SK-N-SH (cell line): ENCODE data around the gene CALCOCO2. TPM values are rescaled to one million over a fixed set of nuclear protein-coding genes. Genes with fewer than 3 reads are reported as not detected.

ENCODE experiments used
- CTCF ChIA-PET: fragments of 300-600, 350-600 bp; formaldehyde crosslinking; extraction: SDS; loops from one replicate; lab custom pipeline; 2021; lab: Yijun Ruan, JAX
- POLR2A ChIA-PET: fragments of 350-600 bp; sonication (Branson Sonifier 250); formaldehyde crosslinking; extraction: SDS; loops from one replicate; lab custom pipeline; 2020; ENCODE audit warnings: antibody characterized with exemption, inconsistent platforms; lab: Yijun Ruan, JAX
- DNase-seq: peaks from one replicate; pipeline ENCODE4 v3.0.0; 2012
- H2AFZ ChIP-seq: fragments of 200-600 bp; sonication (generic); 2 replicates; pipeline ENCODE4 v1.8.1; 2016; ENCODE audit warnings: antibody characterized with exemption, mild to moderate bottlenecking, low read depth
- H3F3A ChIP-seq: fragments of 200-600 bp; sonication (generic); replicated peaks from 2 replicates; pipeline ENCODE3; 2016; ENCODE audit warnings: antibody characterized with exemption, mild to moderate bottlenecking; ENCODE audit not compliant: insufficient read depth
- H3K27ac ChIP-seq, 2 experiments: fragments of 200-500 bp in 1 of 2; fragments of 200-600 bp in 1 of 2; sonication (Bioruptor generic) in 1 of 2; sonication (generic), shearing (Covaris generic) in 1 of 2; 2 replicates each; pipeline versions ENCODE4 v1.5.1 to v1.6.1; 2014 to 2016; ENCODE audit warnings: low read depth in 2 of 2, inconsistent platforms in 1 of 2, low read length in 1 of 2, mild to moderate bottlenecking in 1 of 2, mixed read lengths in 1 of 2
- H3K27me3 ChIP-seq: fragments of 200-600 bp; sonication (generic), shearing (Covaris generic); 2 replicates; pipeline ENCODE4 v1.6.1; 2016; ENCODE audit warnings: mixed run types; ENCODE audit not compliant: insufficient read depth
- H3K36me3 ChIP-seq, 2 experiments: fragments of 200-500 bp in 1 of 2; fragments of 200-600 bp in 1 of 2; sonication (Bioruptor generic) in 1 of 2; sonication (generic) in 1 of 2; replicated peaks in 1 of 2; 2 replicates each; pipeline versions ENCODE3 to v1.5.1; 2014 to 2016; ENCODE audit warnings: low read length in 1 of 2, mild to moderate bottlenecking in 1 of 2; ENCODE audit not compliant: insufficient read depth in 2 of 2, control insufficient read depth in 1 of 2
- H3K4me1 ChIP-seq, 2 experiments: fragments of 200-500 bp in 1 of 2; fragments of 200-600 bp in 1 of 2; sonication (Bioruptor generic) in 1 of 2; sonication (generic), shearing (Covaris generic) in 1 of 2; 2 replicates each; pipeline versions ENCODE4 v1.5.1 to v1.6.1; 2014 to 2016; ENCODE audit warnings: low read depth in 1 of 2, low read length in 1 of 2, mixed run types in 1 of 2; ENCODE audit not compliant: insufficient read depth in 2 of 2, control insufficient read depth in 1 of 2
- H3K4me2 ChIP-seq: fragments of 200-600 bp; sonication (generic), shearing (Covaris generic); 2 replicates; pipeline ENCODE4 v1.6.1; 2017; ENCODE audit warnings: mixed run types
- H3K4me3 ChIP-seq, 2 experiments: fragments of 200-500 bp in 1 of 2; fragments of 200-600 bp in 1 of 2; sonication (Bioruptor generic) in 1 of 2; sonication (generic), shearing (Covaris generic) in 1 of 2; 2 replicates each; pipeline versions ENCODE4 v1.5.1 to v1.8.1; 2014 to 2016; ENCODE audit warnings: low read depth in 2 of 2, inconsistent platforms in 1 of 2, low read length in 1 of 2, mild to moderate bottlenecking in 1 of 2, mixed read lengths in 1 of 2, moderate library complexity in 1 of 2
- H3K79me2 ChIP-seq: fragments of 200-600 bp; sonication (generic); 2 replicates; pipeline ENCODE4 v1.8.1; 2017; ENCODE audit warnings: mild to moderate bottlenecking; ENCODE audit not compliant: insufficient read depth
- H3K9ac ChIP-seq: fragments of 200-600 bp; sonication (generic); 2 replicates; pipeline ENCODE4 v1.6.1; 2017; ENCODE audit warnings: mixed run types
- H3K9me2 ChIP-seq: fragments of 200-600 bp; sonication (generic); 2 replicates; pipeline ENCODE4 v1.6.1; 2017; ENCODE audit warnings: mixed run types
- H3K9me3 ChIP-seq: fragments of 200-600 bp; sonication (generic); 2 replicates; pipeline ENCODE4 v1.6.1; 2017; ENCODE audit warnings: mixed run types, mild to moderate bottlenecking, moderate library complexity
- H4K20me1 ChIP-seq: fragments of 200-600 bp; sonication (generic); 2 replicates; pipeline ENCODE4 v1.6.1; 2017; ENCODE audit warnings: mild to moderate bottlenecking, mixed run types; ENCODE audit not compliant: insufficient read depth
- FOXJ3 ChIP-seq: sonication (generic); formaldehyde crosslinking; IDR thresholded peaks from 2 replicates; pipeline ENCODE4 v1.5.1; 2020; ENCODE audit warnings: mild to moderate bottlenecking, missing genetic modification reagents
- FOXM1 ChIP-seq: IDR thresholded peaks from 2 replicates; pipeline ENCODE4 v1.4.0; 2012; ENCODE audit warnings: low read depth, mild to moderate bottlenecking
- GABPA ChIP-seq: IDR thresholded peaks from 2 replicates; pipeline ENCODE4 v1.4.0; 2012; ENCODE audit warnings: low read depth, mild to moderate bottlenecking
- MXI1 ChIP-seq: IDR thresholded peaks from 2 replicates; pipeline ENCODE4 v1.6.1; 2012; ENCODE audit warnings: mild to moderate bottlenecking, low read depth, low read length, improper control_type of control experiment
- POLR2AphosphoS5 ChIP-seq: IDR thresholded peaks from 2 replicates; pipeline ENCODE4 v1.6.1; 2012; ENCODE audit warnings: low read depth, low read length
- RAD21 ChIP-seq: IDR thresholded peaks from 2 replicates; pipeline ENCODE4 v1.6.1; 2012; ENCODE audit warnings: mild to moderate bottlenecking, low read length
- RFX5 ChIP-seq: IDR thresholded peaks from 2 replicates; pipeline ENCODE4 v1.6.1; 2012; ENCODE audit warnings: mild to moderate bottlenecking, improper control_type of control experiment, low read length
- SIN3A ChIP-seq: IDR thresholded peaks from 2 replicates; pipeline ENCODE4 v1.6.1; 2012; ENCODE audit warnings: low read depth, mild to moderate bottlenecking, low read length, moderate library complexity, borderline replicate concordance
- TAF1 ChIP-seq: IDR thresholded peaks from 2 replicates; pipeline ENCODE4 v1.6.1; 2012; ENCODE audit warnings: low read depth, mild to moderate bottlenecking, low read length, moderate library complexity, borderline replicate concordance
- WGBS: methylation state at CpG from one replicate; pipeline ENCODE4 v1.1.6; 2017; ENCODE audit warnings: low lambda C conversion rate; 5-methylcytosine and 5-hydroxymethylcytosine counted together
- polyA plus RNA-seq, 3 experiments: library from polyadenylated mRNA; depleted of rRNA; stranded (reverse); fragments of >200 nt; gene quantifications; 2 replicates each; pipeline ENCODE4 v1.2.3, GENCODE V29; 2012
- TF ChIP-seq, protein P1 (sequence below): IDR thresholded peaks from 2 replicates; pipeline ENCODE4; 2012
- TF ChIP-seq, protein P2 (sequence below): IDR thresholded peaks from 2 replicates; pipeline ENCODE4 v1.4.0; 2012; ENCODE audit warnings: low read depth, borderline replicate concordance

Gene CALCOCO2
- polyA plus RNA-seq, 1 of the 3 experiments (the other 2 are of a cell fraction), result 49.9 TPM

DNA sequence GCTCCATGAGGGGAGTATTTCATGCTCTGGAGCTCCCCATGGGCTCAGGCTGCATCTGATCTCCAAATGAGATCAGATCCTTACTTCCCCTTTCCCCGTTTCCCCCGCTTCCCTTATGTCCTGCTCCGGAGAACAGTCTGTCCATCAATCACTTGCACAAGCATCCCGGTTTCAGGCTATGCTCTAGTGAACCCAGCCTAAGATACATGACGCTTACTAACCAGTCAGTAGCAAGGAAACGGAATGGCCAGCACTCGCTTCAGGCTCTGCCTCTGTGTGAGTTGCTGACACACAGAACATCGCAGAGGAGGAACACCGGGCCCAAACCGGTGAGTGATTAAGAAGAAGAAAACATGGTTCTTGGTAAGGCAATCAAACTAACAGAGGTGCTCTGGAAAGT lies 52.3 kb downstream of the CALCOCO2 start:
- Histone ChIP-seq H3K36me3 (no peaks in the 10 kb centered on the region), H3K4me2 (no peak overlapping the region), H3K9ac (no peak overlapping the region), H3K9me2 (no peaks in the 10 kb centered on the region), H3K27ac (no peak overlapping the region), H3K9me3 (no peaks in the 10 kb centered on the region), H3K27me3 (peaks cover 16% of the 10 kb centered on the region; the same call in 1 of the 2 replicates), H2AFZ (peak overlapping the region; percentile 7; the same call in 1 of the 2 replicates), H3K79me2 (no peaks in the 10 kb centered on the region), H3F3A (no peaks in the 10 kb centered on the region), H3K4me3 (no peak overlapping the region), H4K20me1 (no peaks in the 10 kb centered on the region), H3K4me1 (no peaks in the 10 kb centered on the region)
- no peak for DNase-seq
- CTCF ChIA-PET, result interaction anchor here (0.7 to 32.7 kb wide), 17 partner anchors 8 to 520 kb away, joined by 3 to 1196 read pairs (median 7); partner anchors contain the start of genes ATP5MC1, HOXB13, PRAC1 and PRAC2
- TF ChIP-seq, protein P1, sequence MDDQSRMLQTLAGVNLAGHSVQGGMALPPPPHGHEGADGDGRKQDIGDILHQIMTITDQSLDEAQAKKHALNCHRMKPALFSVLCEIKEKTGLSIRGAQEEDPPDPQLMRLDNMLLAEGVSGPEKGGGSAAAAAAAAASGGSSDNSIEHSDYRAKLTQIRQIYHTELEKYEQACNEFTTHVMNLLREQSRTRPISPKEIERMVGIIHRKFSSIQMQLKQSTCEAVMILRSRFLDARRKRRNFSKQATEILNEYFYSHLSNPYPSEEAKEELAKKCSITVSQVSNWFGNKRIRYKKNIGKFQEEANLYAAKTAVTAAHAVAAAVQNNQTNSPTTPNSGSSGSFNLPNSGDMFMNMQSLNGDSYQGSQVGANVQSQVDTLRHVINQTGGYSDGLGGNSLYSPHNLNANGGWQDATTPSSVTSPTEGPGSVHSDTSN, result no peak
- no peak for TF ChIP-seq TAF1
- TF ChIP-seq RFX5, result no peak
- no peak for TF ChIP-seq FOXM1
- TF ChIP-seq RAD21, result no peak
- TF ChIP-seq GABPA, result no peak
- WGBS, result 39% methylated on average over 10 of the region's 10 CpGs
- POLR2A ChIA-PET, result interaction anchor here (0.7 kb wide), 1 partner anchor 44 kb away, joined by 3 read pairs; no protein-coding TSS in a partner anchor

DNA sequence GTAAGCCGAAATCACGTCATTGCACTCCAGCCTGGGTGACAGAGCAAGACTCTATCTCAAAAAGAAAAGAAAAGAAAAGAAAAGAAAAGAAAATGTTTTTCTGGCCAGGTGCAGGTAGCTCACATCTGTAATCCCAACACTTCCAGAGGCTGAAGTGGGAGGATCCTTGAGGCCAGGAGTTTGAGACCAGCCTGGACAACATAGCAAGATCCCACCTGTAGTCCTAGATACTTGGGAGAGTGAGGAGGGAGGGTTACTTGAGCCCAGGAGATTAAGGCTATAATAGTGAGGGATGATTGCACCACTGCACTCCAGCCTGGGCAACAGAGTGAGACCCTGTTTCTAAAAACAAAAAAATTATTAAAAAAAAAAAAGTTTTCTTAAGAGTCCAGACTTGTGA lies 59.3 kb downstream of the CALCOCO2 start:
- peaks cover 10 to 11% of the 10 kb centered on the region in 2 experiments; a peak in 3 of 4 replicates for H3K4me1 ChIP-seq
- no peak for TF ChIP-seq FOXJ3 (CRISPR knock-in tag)
- TF ChIP-seq MXI1, result no peak
- TF ChIP-seq SIN3A, result no peak
- TF ChIP-seq, protein P2, sequence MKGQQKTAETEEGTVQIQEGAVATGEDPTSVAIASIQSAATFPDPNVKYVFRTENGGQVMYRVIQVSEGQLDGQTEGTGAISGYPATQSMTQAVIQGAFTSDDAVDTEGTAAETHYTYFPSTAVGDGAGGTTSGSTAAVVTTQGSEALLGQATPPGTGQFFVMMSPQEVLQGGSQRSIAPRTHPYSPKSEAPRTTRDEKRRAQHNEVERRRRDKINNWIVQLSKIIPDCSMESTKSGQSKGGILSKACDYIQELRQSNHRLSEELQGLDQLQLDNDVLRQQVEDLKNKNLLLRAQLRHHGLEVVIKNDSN, result no peak
- TF ChIP-seq POLR2AphosphoS5, result no peak
- no peaks in the 10 kb centered on the region for H3K9me3 ChIP-seq
- no peaks in the 10 kb centered on the region for H4K20me1 ChIP-seq
- no peaks in the 10 kb centered on the region for H3K9me2 ChIP-seq
- H3K9ac ChIP-seq, result no peak overlapping the region
- H3K79me2 ChIP-seq, result peaks cover 24% of the 10 kb centered on the region
- POLR2A ChIA-PET, result no interaction called here
- WGBS, result 100% methylated on average over 2 of the region's 2 CpGs
- H3K27me3 ChIP-seq, result no peaks in the 10 kb centered on the region
- H3K4me3 ChIP-seq, result no peak overlapping the region
- no peak overlapping the region for H3K27ac ChIP-seq
- H2AFZ ChIP-seq, result no peak overlapping the region
- H3K4me2 ChIP-seq, result no peak overlapping the region
- CTCF ChIA-PET, result interaction anchor here (1.2 to 32.7 kb wide), 3 partner anchors 9 to 76 kb away, joined by 3 to 1196 read pairs (median 82); partner anchors contain the start of gene TTLL6
- peaks cover 10% of the 10 kb centered on the region for H3F3A ChIP-seq
- no peak for DNase-seq
- H3K36me3 ChIP-seq, result peaks cover 5 to 9% of the 10 kb centered on the region in 2 experiments
